Activated CD4-positive, alpha-beta T cell treated with anti-CD3 and anti-CD28 coated beads for 24 hours (primary cell): ENCODE data around the gene RPAP2.
A peak's percentile ranks its signal among the peaks of the same experiment; 100 is the strongest.
"Not testable (repeated sequence)": the region's sequence is repeated elsewhere in the genome, so short reads cannot be mapped to it uniquely, and the experiment has no call there.

Experiments
- DNase-seq, 2 donors: peaks; one replicate each; pipeline ENCODE4 v3.0.0-alpha.2; 2020; ENCODE audit warnings: low read depth in 2 of 2

Gene RPAP2

DNA sequence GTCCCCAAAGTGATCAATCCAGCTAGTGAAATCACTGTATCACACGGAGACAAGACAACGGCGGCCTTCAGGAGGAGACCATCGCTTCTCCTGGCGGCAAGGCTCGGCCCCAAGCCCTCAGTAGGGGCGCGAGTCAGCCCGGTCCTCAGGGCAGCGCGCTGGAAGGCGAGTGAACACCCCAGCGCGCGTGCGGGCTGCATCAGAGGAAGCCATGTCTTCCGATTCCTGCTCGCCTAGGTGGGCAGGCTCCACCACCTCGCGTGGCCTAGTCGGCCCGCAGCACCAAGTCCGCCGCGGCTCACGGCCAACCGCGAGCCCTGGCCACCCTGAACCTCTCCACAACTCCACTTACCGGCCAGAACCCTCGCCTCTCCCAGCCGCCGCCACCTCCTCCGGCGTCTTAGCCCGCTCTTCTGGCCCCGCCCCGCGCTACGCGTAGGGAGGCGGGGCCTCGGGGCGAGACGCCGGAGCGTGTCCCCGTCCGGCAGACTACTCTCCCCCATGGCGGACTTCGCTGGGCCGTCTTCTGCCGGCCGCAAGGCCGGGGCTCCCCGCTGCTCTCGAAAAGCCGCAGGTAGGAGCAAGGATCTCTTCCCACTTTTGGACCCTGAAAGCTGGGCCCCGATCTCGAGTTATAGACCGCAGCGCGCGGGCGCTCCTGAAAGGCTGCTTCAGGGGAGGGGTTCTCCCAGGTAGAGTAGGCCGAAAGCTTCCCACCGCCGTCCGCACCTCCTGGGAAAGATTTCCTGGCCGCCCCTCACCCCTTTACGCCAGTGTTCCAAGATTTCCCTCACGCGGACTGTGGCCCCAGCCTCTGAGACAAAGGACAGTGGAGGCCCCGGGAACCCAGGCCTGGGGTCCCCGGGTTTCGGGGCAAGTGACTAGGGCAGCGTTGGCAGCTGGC, at the start of gene RPAP2, which contains the start of gene GLMN:
Gene RPAP2 (plus strand): TSS at position 487 of the 904 bp plus-strand sequence. CDS start 15 bp downstream, at position 502.
Gene GLMN (minus strand): TSS at position 415 of the 904 bp plus-strand sequence. CDS start 988 bp downstream, outside the sequence.
- DNase-seq: peak; percentile 53 to 56

DNA sequence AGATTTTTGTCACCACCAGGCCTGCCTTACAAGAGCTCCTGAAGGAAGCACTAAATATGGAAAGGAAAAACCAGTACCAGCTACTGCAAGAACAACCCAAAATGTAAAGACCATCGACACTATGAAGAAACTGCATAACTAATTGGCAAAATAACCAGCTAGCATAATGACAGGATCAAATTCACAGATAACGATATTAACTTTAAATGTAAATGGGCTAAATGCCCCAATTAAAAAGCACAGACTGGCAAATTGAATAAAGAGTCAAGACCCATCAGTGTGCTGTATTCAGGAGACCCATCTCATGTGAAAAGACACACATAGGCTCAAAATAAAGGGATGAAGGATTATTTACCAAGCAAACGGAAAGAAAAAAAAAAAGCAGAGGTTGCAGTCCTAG, 44.1 kb upstream of the RPAP2 start:
- DNase-seq: not testable (repeated sequence)

DNA sequence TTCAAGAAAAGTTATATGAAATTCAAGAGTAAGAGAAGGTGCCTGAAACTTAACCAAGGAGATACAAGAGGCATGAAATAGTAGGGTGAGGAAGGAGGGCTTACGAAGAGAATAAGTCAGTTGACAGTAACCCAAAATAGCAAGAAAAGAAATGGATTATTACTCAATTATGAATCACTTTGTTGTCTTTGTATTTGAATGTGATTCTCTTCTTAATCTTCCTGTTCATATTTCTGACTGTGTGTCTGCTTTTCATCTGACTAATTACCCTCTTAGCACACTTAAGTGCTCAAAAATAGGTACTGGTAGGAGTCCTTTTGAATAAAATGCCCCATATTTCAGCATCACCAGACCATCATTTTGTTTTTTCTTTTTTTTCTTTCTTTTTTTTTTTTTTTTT, 39.5 kb upstream of the RPAP2 start:
- no peak for DNase-seq

DNA sequence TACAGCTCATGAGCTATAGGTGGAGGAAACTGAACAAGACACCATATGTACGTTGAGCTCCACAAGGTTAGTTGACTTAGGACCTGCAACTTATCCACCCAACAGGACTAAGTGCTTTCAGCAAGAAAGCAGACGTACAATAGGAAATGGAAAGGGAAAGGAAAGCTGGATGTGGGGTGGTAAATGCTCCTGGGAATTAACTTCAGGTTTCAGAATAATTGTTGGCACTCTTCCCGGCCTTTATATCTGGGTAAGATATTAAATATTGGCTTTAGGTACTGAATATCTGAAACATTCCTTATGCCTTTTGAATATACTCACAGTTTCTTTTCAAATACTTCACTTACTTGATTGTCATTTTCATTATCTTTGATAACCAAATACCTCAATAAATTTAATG, 36.3 kb upstream of the RPAP2 start:
- no peak for DNase-seq

DNA sequence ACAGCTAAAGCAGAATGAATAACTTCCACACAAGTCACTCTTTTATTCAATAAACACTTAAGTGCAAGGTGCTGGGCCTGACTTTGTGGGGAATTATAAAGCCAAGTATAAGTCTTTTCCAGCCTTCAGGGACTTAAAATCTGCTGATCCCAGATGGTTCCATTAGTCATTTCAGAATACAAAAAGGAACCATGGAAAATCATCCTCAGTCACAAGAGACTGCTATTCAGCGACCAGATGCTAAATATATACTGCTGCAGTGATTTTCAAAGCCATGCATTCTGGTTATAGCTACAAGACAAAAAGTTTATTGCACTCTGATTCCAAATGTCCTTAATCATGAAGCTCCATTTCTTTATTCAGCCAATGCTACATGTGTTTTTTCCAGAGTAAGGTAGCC, 25.8 kb upstream of the RPAP2 start:
- no peak for DNase-seq

DNA sequence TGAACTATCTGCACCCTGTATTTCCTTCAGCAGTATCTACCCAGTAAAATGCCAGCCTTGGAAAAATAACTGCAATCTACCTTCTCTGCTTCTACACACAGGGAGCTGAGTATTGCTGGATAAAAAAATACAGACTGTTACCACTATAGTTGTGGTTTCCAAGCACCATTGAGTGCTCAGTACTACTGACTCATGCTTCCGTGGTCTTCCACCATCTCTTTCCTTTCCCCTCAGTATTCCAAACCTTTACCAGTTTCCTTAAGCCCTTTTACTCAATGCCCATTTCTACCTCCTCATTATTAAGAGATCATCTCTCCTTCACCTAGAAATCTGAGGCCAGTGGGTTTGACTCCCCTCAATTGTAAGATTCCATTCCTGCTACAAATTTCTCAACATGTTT, 23.9 kb upstream of the RPAP2 start:
- DNase-seq: no peak

DNA sequence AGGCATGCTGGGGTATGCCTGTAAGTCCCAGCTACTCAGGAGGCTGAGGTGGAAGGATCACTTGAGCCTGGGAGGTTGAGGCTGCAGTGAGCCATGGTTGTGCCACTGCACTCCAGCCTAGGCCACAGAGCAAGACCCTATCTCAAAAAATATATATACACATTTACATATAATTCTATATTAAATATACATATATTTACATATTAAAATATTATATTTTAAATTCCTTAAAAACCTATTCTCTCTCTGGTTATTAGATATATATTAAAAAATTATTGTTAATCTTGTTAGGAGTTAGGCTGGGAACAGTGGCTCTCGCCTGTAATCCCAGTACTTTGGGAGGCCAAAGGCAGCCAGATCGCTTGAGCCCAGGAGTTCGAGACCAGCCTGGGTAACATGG, 22.8 kb upstream of the RPAP2 start:
- DNase-seq: no peak

DNA sequence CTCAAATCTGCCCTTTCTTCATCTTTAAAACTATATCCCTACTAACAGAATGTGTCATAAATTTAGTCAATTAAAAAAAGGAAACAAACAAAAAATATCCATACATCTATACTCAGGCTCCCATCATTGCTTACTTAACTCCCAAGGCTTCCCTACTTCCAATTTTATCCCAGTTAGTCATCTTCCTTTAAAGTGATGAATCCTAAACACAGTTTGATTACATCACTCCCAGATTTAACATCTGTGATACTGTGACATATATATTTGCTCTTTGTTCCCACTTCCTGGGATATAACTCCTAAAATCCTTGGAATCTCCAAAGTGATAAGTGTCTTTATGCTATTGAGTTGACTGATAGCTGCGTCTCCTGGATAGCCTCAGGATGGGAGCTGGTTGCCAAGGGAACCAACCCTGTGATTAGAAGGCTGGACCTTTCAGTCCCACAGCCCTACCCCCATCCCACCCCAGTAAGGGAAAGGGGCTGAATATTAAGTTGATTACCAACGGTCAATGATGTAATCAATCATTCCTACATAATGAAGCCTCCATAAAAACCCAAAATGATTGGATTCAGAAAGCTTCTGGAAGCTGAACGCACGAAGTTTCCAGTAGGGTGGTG, 21.6 kb upstream of the RPAP2 start:
- no peak for DNase-seq

DNA sequence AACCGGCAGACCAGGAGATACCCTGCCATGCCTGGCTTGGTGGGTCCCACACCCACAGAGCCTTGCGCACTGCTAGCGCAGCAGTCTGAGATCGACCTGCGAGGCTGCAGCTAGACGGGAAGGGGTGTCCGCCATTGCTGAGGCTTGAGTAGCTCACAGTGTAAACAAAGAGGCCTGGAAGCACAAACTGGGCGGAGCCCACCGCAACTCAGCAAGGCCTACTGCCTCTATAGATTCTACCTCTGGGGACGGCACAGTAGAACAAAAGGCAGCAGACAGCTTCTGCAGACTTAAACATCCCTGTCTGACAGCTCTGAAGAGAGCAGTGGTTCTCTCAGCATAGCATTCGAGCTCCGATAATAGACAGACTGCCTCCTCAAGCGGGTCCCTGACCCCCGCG, 19.1 kb upstream of the RPAP2 start:
- not testable (repeated sequence) for DNase-seq

DNA sequence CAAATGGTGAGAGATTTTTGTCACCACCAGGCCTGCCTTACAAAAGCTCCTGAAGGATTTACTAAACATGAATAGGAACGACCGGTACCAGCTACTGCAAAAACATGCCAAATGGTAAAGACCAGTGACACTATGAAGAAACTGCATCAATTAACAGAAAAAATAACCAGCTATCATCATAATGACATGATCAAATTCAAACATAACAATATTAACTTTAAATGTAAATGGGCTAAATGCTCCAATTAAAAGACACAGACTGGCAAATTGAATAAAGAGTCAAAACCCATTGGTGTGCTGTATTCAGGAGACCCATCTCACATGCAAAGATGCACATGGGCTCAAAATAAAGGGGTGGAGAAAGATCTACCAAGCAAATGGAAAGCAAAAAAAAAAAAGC, 17.4 kb upstream of the RPAP2 start:
- DNase-seq: not testable (repeated sequence)

DNA sequence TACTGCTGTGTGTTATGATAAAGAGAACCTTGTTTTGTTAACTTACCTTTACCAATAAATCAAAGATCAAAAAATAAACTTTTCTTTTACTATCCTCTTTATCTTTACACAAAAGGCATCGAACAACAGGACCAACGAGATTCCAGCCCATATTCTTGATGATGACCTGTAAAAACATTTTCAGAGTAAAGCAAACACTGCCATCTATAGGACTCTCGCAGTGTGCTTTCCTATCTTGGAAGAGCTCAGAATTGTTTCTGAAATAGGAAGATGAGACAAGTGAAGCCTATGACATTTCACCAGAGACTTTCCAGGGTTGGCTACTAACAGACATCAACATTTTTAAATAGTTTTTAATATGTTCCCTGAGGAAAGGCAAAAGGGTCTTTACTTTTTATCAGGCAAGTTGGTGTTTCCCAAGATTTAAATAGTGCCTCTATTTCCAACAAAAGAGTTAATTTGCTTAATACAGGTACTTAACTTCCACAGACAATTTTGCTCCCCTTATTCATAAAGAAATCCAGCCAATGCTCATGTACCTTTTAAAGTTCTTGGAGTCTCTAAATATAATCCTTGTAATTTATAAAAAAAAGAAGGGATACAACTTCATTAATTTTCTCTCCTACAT, 7.4 kb upstream of the RPAP2 start:
- DNase-seq: no peak

DNA sequence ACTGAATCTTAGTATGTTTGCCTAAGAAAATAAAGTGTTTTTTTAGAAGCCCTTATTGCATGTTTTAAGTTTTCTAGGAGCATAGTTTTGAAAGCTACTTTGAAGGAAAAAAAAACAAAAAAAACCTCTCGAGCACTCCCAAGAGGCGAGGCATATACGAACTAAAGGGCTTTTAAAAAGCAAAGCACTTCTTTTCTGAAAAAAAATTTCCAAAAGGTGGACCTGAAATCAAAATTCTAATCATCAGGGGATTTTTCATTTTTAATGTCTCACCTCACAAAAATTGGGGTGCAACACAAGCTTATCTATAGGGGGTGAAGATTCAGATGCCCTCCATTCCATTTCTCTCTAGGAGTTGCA, 666 bp upstream of the RPAP2 start:
- no peak for DNase-seq

DNA sequence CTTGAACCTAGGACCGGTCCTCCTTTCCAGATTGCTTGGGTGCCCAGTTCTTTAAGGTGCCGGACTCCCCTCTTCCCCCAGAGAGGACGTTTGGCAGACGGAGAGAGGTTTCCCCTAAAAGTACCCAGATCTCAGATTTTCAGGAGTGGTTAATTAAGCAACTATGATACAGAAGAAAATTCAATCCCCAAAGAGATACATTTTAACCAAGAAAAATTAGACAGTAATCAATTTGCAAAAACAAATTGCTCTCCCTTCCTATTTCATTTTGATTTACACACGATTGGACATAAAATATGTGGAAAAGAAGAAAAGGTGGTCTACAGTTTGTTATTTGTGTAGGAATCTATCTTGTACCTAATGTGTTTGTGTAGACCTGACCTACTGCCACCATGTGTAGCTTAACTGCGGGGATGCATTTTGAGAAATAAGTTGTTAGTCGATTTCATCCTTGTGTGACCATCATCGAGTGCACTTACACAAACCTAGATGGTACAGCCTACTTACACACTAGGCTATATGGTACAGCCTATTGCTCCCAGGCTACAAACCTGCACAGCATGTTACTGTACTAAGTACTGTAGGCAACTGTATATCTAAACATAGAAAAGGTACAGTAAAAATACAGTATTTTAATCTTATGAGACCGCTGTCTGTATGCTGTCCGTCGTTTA, 755 bp downstream of the RPAP2 start:
- DNase-seq: no peak

DNA sequence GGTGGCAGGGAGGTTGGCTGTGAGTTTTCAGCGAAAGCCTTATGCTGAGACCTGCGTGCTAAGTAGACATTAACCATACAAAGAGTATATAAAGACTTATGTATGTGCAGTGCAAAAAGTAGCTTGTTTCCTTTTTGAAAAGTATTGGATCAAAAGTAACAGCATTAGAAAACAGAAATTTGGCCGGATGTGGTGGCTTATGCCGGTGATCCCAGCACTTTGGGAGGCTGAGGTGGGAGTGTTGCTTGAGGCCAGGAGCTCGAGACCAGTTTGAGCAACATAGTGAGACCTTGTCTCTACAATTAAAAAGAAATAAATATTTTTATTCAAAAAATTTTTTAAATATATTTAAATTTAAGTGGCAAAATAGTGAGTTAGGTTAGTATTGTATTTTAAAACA, 2.2 kb downstream of the RPAP2 start:
- DNase-seq: no peak

DNA sequence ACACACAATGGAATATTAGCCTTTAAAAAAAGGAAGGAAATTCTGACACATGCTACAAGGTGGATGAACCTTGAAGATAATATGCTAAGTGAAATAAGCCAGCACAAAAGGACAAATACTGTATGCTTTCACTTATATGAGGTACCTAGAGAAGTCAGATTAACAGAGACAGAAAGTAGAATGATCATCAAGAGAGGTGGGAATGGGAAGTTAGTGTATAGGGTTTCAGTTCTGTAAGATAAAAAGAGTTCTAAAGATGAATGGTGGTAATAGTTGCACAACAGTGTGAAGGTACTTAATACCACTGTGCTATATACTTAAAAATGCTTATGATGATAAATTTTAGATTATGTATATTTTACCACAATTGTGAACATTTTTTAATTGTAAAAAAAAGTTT, 7.2 kb downstream of the RPAP2 start:
- no peak for DNase-seq

DNA sequence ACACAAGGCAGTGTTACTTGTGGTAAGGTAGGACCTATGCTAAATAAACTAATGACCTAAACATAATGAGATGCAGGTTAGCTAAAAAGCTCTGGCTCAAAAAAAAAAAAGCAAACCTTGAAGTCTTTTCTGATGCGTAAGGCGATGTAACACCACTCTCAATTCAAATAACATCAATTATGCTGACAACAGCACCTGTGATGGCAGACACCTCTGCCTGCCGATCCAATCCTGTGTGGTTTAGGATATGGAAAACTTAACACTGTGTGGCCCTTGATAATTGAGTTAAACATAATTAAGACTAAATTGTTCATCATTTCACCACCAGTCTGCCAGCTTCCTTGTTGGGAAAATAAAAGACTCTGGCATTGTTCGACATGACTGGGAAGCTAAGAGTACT, 9.1 kb downstream of the RPAP2 start:
- no peak for DNase-seq

DNA sequence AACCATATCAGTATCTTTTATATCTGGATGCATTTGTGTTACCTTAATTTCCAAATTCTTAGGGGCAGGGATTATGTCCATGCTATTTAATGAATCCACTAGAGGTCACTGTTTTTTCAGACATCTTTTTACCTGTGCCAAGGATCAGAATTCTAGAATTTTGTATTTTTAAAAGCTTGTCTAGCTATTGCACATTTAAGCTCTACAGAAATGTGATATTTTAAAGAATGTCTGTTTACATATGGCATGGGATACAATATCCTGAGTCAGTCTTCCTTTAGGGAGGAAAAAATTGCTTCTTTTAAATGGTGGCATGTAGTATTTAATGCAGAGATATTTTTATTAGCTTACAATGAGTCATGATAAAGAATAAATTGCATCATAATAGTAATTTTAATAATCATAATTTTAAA, 11.3 kb downstream of the RPAP2 start:
- no peak for DNase-seq

DNA sequence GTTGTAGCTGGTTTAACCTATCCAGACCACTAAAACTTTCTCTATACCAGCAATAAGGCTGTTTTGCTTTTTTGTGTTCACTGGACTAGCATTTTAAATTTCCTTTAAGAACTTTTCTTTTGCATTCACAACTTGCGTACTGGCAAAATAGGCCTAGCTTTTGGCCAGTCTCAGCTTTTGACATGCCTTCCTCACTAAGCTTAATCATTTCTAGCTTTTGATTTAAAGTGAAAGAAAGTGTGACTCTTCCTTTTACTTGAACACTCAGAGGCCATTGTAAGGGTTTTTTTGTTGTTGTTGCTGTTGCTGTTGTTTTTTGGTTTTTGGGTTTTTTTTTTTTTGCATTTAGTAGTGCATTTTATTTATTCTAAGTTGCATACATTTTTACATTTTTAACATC, 15.2 kb downstream of the RPAP2 start:
- no peak for DNase-seq

DNA sequence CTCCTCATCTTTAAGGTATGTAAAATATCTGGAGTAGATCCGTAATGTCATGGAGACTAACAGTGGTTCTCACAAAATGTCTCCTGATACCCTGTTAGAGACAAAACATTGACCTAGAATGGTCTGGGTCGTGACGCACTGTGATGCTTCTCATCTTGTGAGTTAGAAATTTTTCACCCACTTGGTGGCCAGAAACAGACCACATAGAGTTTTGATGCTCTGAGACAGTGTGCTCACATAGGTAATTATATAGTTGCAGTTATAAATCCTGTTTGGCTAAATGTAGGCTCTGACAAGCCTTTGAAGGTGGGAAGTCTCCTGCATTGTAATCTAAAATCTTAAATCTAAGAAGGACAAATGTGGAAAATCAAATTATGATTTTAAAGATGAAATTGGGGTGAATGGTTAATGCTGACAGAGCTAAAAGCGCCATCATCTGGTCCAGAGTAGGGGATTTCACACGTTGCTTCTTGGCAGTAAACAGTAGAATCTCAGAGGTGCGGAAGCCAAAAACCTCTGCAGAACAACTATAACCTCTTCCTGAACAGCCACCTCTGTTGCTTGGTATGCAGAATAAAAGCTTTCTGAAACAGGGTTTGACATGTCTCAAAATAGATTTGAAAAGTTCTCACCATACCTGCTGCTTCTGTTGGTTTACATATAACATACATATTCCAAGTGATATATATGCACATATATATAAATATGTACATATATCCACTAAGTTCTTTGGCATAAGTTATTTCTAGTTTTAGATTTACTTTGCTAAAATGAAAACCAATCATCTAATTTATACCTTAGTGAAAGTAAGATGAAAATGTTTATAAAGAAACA, 17.1 kb downstream of the RPAP2 start:
- DNase-seq: no peak

DNA sequence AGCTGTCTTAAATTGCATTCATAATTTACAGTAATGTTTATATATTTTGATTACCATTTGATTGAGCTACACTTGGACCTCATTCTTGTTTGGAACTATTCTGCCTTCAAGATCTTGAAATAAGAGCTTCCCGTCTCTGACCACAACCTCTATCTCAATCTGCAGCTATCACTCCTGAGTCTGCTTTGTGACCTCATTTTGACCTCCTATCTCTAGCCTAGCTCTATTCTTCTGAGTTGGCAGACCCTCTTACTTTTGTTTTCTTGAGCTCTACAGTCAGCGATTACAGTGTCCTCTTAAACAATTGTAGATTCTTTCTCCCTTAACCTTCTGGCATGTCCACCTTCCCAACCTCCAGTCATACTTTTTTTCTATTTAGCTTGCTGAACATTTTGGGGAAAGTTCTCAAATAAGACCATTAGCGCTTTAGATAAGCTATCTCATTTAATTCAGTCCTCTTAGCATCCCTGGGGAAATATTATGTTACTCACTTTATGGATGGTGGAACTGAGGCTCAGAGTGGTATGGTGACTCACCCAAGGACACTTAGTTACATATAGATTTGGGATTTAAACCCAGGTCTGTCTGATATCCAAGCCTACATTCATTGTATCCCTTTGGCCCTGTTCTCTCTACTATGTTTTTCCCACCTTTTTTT, 19.1 kb downstream of the RPAP2 start:
- no peak for DNase-seq
